Fibroblast of villous mesenchyme (primary cell): ENCODE measurements around the gene SLC35A4. TPM values are rescaled to one million over a fixed set of nuclear protein-coding genes. Genes with fewer than 3 reads are reported as not detected.

Experiments used
- DNase-seq: peaks from one replicate; pipeline ENCODE4 v3.0.0-alpha.2; 2010; ENCODE audit warnings: low read depth
- H3K4me3 ChIP-seq: 2 replicates; pipeline ENCODE4 v1.5.1; 2011; ENCODE audit warnings: low read depth, mild to moderate bottlenecking, low read length
- total RNA-seq: library from RNA; depleted of rRNA; stranded (reverse); fragments of >200 nt; gene quantifications from 2 replicates; pipeline ENCODE4 v1.2.3, GENCODE V29; 2012
- TF ChIP-seq, protein P1 (sequence below): IDR thresholded peaks from 2 replicates; pipeline ENCODE4 v1.5.1; 2012; ENCODE audit warnings: low read depth, mild to moderate bottlenecking, low read length; ENCODE audit not compliant: insufficient read depth

SLC35A4 gene
- total RNA-seq, 1 donor, result 13.8 TPM

DNA sequence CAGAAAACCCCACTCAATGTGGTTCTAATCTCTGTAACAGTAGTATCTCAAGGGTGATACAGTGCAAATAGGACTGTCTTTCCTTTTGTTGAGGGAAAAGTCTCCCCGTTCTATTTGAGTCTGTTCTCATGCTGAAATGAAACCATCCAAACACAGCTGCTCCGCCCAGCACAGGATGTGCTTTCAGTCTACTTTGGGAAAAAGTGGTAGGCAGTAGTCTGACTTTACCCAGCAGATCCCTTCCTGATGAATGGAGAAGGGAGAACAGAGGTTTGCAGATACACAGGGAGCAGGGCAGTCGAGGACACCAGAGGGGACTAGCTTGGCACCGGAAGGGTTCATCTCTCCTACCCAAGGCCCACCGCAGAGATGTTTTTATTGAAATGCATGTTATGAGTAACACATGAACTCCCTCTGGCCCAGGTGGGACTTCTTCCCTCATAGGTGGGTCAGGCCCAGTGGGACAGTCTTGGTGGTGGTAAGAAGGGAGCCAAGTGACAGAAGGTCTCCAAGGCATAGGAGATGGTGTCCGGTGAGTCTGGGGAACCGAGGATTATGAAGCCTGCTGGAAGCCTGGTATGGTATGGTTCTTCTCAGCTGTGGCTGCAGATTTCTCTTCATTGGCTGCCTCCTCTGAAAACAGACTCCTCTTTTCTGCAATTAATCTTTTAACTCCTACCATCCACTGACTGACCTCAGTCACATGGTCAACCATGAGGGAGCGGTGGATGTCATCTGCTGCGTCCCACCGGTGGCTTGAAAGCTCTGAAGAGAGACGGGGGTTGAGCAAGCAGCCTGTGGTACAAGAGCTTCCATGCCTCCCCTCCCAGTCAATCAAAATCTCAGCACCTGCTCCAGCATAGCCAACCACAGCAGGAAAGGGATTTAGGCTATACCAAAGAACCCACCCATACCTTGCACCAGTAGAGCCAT lies 14.2 kb upstream of the SLC35A4 start:
- H3K4me3 ChIP-seq, result no peak overlapping the region
- TF ChIP-seq, protein P1, sequence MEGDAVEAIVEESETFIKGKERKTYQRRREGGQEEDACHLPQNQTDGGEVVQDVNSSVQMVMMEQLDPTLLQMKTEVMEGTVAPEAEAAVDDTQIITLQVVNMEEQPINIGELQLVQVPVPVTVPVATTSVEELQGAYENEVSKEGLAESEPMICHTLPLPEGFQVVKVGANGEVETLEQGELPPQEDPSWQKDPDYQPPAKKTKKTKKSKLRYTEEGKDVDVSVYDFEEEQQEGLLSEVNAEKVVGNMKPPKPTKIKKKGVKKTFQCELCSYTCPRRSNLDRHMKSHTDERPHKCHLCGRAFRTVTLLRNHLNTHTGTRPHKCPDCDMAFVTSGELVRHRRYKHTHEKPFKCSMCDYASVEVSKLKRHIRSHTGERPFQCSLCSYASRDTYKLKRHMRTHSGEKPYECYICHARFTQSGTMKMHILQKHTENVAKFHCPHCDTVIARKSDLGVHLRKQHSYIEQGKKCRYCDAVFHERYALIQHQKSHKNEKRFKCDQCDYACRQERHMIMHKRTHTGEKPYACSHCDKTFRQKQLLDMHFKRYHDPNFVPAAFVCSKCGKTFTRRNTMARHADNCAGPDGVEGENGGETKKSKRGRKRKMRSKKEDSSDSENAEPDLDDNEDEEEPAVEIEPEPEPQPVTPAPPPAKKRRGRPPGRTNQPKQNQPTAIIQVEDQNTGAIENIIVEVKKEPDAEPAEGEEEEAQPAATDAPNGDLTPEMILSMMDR, result no peak
- no peak for DNase-seq

DNA sequence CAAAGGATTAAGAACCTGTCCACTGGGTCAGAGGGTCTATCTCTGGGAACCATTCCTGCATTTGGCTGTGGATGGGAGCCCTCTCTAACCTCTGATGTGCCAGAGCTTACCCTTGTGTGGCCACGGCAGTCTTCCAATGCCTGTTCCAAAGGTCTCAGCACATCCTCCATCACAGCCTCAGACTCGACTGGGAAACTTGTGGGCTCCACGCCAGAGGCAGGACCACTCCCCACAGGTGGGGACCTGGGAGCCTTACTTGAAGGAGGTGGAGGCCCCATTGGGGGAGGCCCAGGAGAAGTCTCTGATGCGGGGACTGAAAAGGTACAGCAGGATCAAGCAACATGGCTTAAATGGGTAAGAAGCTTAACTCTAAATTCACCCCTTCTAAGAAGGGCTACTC lies 12.8 kb upstream of the SLC35A4 start:
- no peak for DNase-seq
- H3K4me3 ChIP-seq, result no peak overlapping the region
- TF ChIP-seq, protein P1, result no peak

DNA sequence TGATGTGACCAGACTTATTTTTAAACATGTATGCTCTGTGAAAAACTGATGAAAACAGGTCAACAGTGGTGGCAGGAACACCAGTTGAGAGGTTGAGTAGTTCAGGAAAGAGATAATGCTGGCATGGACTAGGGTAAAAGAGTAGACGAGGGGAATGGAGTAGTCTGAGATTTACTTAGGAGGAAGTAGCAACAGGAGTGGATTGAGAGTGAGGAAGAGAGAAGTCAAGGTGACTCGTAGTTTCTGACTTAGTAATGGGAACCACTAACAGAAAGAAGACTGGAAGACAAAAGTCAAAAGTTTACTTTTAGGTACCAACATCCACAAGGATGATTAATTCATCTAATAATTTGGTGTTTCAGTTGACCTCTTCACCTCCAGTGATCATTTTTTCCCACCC lies 11.0 kb upstream of the SLC35A4 start:
- TF ChIP-seq, protein P1, result no peak
- no peak for DNase-seq
- no peak overlapping the region for H3K4me3 ChIP-seq

DNA sequence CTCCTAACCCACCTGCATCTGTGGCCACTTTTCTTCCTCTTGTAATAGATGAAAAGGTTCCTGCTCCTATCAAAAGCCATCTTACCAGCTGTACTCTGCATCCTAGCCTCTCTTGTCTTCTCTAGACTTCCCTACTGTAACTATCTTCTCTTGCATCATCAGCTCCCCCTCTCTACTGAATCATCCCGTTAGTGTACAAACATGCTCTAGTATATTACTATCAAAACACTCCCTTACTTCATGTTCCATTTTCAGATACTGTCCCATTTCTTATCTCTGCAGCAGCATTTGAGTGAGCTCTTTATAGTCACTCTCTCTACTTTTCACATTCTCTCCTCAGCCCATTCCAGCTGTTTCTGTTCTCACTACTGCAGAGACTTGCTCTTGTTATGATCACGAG lies 10.2 kb upstream of the SLC35A4 start:
- TF ChIP-seq, protein P1, result no peak
- no peak overlapping the region for H3K4me3 ChIP-seq
- DNase-seq, result peak; percentile 83

DNA sequence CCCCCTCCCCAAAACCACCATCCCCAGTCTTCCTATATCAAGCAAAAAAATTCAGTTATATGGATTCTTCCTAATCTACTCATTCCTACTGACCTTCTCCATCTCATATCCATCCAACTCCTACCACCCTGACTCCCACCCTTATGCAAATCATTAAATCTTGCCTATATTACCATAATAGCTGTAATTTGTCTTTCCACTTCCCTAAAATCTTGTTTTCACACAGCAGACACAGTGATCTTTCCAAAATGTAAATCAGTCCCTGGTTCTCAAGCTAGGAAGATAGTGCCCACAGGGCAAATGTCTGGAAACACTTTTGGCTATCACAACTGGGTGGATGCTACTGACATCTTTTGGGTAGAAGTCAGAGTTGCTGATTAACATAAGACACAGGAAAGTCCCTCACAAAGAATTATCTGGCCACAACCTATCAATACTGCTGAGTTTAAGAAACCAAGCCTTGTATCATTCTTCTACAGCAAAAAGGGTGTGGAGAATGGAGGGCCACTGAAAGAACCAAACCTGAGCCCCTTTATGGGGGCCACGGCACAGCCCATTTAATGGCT lies 8.8 kb upstream of the SLC35A4 start:
- TF ChIP-seq, protein P1, result no peak
- H3K4me3 ChIP-seq, result peak overlapping the region; percentile 81
- DNase-seq, result no peak

DNA sequence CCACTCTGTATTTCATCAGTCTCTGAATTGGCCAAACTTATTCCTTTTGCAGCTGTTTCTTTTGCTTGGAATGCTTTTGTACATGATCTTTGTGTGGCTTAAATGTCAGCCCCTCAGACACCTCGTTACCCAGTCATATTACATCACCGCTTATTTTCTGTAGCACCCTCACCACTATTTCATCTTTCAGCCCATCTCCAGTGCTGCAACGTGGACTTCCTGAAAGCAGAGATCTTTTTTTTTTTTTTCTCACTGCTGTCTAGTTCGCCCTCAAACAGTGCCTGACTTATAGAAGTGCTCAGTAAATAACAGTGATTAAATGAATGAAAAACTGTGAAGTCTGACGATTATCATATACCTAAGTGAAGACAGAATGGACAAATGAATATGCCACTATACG lies 8.2 kb upstream of the SLC35A4 start:
- TF ChIP-seq, protein P1, result no peak
- peak; percentile 67 for DNase-seq
- H3K4me3 ChIP-seq, result peak overlapping the region; percentile 81
